HG03571 (cell line): ENCODE measurements around the gene COL1A1.

Experiments
- ATAC-seq: cut with Tn5 transposase; IDR thresholded peaks from one replicate; pipeline ENCODE4 v1.9.1; 2021; ENCODE audit not compliant: unreplicated experiment

COL1A1 gene

DNA sequence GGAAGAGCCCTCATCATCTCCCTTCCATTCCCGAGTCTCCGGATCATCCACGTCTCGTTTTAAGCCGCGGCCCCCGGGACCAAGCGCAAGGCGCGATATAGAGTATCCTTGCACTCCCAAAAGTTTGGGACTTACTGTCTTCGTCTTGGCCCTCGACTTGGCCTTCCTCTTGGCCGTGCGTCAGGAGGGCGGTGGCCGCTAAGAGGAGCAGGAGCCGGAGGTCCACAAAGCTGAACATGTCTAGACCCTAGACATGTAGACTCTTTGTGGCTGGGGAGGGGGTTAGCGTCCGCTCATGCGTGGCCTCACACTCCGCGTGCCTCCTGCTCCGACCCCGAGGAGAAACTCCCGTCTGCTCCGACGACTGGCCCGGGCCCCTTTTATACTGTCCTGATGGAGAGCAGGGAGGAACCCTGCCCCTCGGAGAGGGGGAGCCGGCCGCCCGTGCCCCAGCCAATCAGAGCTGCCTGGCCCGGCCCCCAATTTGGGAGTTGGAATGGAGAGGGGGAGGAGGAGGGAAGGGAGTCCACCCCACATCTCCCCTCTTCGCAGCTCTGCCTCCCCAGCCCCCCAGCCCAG, at the start of gene COL1A1:
TSS of gene COL1A1 (minus strand) at position 356 of the 579 bp plus-strand sequence. CDS start at position 238, 118 bp downstream.
- no peak for ATAC-seq

DNA sequence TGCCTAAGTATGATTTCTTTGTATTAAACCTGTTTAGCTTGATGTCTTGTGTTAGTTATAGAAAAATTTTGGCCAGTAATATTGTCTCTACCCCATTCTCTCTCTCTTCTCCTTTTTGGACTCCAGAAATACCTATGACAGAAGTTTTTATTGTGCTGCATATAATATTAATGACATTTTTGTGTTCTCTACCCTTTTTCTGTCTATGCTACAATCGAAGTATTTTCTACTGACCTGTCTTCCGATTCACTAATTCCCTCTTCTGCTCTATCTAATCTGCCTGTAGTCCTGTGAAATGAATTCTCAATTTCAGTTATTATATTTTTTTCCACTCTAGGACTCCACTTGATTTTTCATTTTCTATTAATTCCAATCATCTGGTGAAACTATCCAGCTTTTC, 46.8 kb upstream of the COL1A1 start:
- ATAC-seq: no peak

DNA sequence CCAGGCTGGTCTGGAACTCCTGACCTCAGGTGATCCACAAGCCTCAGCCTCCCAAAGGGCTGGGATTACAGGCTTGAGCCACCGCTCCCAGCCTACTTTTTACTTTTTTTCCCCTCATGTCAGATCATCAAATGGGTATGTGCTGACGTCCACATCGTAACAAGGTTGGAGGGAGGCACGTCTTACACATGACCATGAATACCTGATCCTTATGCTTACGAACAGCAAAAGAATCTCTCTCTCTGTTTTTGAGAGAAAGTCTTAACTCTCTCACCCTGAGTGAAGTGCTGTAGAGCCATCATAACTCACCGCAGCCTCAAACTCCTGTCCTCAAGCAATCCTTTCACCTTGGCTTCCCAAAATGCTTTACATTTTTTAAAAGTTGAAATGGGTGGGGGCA, 43.3 kb upstream of the COL1A1 start:
- no peak for ATAC-seq

DNA sequence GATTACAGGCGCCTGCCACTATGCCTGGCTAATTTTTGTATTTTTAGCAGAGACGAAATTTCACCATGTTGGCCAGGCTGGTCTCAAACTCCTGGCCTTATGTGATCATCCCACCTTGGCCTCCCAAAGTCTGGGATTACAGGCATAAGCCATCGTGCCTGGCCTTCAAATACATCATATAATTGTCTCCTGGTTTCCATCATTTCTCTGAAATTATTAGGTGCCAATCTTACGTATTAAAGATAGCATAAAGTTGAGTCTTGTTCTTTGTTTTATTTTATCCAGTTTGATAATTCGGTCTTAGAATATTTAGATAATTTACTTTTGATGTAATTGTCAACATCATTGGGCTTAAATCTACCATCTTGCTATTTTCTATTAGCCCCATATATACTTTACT, 40.0 kb upstream of the COL1A1 start:
- ATAC-seq: no peak

DNA sequence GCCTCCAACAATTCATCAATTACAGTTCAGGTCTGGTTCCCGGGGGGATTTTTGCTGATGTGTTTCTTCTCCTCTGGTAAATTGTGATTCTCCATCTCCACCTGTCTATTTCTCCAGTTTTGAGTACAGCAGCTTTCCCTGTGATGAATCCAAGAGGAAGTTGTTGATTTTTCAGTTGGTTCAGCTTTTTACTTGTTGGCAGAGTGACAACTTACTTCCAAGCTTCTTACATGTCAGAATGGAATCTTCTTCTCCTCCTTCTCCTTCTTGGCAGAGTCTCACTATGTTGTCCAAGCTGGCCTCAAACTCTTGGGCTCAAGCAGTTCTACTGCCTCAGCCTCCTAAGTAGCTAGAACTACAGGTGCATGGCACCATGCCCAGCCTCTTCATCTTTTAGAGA, 39.4 kb upstream of the COL1A1 start:
- no peak for ATAC-seq

DNA sequence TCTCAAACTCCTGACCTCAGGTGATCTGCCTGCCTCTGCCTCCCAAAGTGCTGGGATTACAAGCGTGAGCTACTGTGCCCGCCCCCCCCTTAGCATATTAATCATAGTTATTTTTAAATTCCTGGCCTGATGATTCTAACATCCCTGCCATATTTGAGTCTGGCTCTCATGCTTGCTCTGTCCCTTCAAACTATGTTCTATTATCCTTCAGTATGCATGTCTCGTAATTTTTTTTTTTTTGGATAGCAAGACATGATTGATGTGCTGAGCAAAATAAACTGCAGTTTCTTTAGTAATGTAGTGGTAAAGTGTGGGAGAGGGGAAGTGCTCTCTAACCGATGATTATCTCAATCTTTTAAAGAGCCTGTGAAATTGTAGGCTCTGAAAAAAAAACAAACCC, 38.5 kb upstream of the COL1A1 start:
- ATAC-seq: no peak

DNA sequence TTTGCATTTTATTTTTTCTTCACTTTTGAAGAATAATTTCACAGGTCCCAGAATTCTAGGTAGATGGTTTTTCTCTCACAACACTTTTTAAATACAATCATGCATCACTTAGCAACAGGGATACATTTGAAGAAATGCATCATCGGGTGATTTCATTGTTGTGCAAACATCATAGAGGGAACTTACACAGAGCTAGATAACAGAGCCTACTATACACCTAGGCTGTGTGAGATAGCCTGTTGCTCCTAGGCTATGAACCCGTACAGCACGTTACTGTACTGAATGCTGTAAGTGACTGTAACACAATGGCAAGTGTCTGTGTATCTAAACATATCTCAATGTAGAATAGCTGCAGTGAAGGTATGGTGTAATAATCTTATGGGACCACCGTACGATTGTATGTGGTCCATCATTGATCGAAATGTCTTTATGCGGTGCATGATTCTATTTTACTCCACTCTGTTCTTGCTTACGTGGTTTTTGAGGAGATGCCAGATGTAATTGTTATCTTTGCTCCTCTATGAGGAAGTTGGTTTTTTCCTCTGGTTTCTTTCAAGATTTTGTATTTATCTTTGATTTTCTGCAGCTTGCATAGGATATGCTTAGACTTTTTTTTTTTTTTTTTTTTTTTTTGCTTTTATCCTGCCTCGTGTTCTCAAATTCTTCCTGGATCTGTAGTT, 37.3 kb upstream of the COL1A1 start:
- ATAC-seq: no peak

DNA sequence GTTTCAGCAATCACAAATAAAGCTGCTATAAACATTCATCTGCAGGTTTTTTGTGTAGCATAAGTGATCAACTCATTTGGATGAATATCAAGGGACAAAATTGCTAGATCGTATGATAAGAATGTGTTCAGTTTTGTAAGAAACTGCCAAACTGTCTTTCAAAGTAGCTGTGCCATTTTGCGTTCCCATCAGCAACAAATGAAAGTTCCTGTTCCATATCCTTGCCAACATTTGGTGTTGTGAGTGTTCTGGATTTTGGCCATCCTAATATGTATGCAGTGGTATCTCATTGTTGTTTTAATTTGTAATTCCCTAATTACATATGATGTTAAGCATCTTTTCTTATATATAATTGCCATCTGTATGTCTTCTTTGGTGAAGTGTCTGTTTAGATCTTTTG, 36.5 kb upstream of the COL1A1 start:
- ATAC-seq: no peak

DNA sequence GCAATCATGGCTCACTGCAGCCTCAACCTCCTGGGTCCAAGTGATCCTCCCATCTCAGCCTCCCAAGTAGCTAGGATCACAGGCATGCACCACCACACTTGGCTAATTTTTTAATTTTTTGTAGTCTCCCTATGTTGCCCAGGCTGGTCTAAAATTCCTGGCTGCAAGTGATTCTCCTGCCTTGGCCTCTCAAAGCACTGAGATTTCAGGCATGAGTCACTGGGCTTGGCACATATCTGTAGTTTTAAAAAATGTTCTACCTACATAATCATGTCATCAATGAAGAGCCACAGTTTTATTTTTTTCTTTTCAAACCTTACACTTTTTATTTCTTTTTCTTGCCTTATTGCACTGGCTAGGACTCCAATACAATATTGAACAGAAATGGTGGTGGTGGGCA, 33.1 kb upstream of the COL1A1 start:
- no peak for ATAC-seq

DNA sequence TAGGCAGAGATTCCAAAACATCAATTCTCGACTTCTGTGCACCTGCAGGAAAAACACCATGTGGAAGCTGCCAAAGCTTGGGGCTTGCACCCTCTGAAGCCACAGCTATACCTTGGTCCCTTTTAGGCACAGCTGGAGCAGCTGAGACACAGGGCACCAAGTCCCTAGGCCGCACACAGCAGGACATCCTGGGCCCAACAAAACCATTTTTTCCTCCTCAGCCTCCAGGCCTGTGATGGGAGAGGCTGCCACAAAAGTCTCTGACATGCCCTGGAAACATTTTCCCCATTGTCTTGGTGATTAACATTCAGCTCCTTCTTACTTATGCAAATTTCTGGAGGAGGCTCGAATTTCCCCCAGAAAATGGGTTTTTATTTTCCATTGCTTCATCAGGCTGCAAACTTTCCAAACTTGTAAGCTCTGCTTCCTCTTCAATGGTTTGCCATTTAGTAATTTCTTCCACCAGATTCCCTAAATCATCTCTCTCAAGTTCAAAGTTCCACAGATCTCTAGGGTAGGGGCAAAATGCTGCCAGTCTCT, 24.3 kb upstream of the COL1A1 start:
- no peak for ATAC-seq

DNA sequence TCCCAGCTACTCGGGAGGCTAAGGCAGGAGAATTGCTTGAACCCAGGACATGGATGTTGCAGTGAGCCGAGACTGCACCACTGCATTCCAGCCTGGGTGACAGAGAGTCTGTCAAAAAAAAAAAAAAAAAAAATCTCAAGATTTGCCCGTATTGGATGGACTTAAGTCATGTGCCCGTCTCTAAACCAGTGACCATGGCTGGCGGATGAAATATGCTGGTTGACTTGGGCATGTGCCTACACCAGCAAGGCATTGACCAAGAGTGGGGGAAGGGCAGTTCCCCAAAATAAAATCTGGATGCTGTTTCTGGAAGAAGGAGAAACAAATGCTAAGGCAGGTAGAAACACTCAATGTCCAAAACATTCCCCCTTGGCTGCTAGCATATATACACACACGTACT, 21.5 kb upstream of the COL1A1 start:
- no peak for ATAC-seq

DNA sequence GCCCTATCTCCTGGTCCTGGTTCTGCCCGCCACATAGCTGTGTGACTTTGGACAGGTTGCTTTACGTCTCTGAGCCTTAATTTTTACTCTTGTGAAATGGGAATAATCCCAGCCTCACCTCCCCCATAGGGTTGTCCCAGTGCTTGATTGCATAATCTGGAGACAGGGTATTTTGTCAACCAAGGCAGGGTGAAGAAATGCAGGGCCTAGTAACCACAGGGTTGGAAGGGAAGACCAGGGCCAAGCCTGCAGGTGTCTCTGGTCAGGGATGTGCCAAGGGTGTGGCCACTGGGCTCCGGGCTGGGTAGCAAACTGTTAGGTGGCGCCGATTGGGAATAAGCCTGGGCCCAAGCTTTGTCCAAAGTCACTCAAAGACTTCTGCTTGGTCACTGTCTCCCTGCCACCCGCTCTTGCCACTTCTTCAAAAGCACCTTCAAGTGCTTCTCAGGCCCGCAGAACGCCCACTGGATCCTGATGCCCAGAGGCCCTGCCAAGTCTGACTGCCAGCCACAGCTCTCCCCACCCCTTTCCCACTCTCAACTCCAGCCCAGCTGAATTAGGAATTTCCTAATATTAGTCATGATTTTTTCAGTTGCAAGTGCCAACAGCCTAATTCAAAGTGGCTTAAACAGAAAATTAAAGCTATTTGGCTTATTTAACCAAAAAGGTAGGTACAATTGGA, 20.6 kb upstream of the COL1A1 start:
- no peak for ATAC-seq

DNA sequence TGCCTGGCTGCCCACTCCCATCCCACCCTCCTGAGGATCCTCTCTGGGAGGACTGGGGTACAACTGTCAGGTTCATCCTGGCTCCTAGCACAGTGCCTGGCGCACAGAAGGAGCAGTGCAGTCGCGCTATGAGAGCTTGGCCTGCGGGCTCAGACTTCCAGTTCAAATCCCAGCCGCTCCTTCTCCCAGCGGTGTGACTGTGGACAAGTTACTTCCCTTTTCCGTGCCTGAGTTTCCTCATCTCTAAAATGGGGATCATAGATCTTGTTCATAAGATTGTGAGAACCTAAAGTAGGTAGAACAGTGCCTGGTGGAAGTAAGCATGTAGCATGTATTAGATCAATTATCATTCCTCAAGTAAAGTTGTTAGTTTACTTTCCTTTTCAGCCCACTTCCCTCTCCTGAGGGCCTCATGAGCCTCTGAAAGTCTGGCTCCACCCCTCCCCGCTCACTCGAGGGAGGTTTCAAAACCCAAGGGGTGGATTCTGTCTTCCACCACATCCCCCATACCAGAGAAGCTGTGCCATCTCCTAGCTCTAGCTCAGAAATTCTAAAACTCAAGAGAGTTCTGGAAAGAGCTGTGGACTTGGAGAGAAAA, 19.9 kb upstream of the COL1A1 start:
- no peak for ATAC-seq

DNA sequence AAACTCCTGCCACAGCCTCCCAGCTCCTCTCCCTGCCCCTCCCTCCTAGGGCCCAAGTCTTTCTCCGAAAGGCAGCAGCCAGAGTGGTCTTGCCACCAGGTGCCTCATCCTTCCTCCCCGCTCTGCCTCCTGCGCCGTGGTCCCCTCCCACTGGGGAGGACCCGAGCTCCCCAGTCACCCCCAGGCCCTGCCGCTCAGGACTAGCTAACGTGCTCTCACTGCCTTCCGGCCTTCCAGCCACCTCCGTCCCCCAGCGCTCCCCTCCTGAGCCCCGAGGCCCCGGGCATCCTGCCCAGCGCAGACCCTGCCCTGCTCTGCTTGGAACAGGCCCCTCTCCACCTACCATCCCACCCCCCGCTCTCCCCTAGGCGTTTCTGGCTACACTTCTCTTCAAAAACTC, 19.4 kb upstream of the COL1A1 start:
- ATAC-seq: no peak

DNA sequence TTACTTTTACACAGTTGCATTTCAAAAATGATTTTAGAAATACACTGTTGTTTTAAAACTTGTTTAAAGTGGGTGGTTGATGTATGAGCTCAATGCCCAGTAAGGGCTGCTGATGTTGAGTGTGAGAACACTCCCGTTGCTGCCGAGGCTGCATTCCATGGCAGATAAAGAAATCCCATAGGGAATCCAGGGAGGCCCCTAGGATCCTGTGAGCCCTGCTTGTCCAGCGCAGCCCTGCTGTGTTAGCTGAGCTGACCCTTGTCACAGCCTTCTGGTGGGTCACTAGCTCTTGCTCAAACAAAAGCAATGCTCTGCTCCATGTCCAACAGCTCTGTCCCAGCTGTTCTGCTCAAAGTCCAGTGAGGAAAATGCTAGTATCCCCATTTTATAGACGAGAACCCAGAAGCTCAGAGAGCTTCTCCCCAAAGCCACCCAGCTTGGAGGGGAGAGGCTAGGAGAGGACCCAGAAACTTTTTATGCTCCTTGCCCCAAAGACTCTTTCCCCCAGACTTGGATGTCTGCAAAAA, 18.6 kb upstream of the COL1A1 start:
- no peak for ATAC-seq

DNA sequence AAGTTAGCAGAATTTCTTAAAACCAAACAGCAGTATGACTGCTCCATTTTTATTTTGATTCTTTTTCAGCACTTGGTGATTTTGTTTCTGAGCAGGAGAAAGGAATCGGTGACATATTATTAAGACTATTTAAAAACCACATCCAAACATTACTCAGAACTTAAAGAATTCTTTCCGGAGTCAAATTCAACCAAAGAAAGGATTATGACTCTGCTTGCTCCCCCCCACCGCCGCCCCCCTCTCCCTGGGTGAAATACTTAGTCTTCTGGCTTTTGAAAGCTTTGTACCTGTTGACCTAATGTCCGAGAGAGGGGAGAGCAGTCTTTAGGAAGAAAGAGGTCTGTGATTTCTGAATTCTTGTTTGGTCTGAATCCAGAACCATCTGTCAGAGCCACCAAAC, 17.9 kb upstream of the COL1A1 start:
- no peak for ATAC-seq

DNA sequence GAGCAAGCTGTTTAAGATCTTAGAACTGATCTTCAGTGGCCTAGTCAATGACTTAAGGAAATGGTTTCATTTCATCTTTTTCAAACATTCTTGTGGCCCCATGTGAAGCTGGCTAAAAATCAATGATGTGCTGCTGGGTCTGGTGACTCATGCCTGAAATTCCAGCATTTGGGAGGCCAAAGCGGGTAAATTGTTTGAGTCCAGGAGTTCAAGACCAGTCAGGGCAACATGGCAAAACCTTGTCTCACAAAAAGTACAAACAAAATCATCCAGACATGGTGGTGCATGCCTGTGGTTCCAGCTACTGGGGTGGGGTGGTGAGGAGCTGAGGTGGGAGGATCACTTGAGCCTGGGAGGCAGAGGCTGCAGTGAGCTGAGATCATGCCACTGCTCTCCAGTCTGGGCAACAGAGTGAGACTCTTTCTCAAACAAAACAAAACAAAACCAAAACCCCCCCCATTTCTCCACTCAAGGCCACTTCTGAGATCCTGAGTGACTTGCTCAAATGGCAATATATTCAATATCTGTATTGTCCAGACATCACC, 17.4 kb upstream of the COL1A1 start:
- ATAC-seq: no peak

DNA sequence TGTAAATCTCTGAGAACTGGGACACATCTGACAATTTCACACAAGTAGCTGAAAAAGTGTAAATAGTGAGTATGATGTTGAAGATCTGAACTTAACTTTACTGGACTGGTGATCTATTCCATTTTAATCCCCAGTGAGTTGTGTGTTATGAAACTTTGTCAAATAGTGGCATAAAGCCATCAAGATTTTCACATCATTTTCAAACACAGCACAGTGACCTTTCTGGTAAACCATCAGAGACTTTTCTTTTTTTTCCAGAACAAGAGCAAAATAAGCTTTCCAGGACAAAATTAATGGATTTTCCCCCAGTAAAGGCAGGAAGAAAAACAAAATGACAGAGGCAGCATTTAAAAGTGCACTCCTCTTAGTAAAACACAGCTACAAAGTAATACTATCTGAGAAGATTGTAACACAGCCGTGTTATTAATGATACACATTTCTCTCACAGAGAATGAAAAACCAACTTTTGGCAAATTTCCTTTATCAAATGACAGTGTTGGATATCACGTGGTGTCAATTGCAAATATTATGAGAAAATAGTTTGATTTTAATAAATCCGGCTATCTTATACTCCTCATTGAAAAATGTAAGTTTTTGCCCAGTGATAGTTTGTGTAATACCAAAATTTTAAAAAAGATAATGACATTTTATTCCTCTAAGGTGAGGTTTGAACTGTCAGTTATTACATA, 16.8 kb upstream of the COL1A1 start:
- ATAC-seq: no peak

DNA sequence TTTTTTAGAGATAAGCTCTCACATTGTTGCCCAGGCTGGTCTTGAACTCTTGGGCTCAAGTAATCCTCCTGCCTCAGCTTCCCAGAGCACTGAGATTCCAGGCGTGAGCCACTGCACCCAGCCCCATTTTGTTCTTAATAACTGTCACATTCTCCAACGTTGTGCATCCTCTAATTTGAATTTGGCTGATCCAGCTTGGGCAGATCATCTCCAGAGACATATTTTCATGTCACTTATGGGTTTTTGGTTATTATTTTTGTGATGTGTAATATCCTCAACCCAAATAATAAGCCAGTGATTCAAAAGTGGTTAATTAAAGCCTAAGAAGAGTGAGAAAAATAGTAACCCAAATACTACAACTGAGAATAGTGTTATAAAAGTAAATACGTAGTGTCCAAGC, 16.2 kb upstream of the COL1A1 start:
- no peak for ATAC-seq

DNA sequence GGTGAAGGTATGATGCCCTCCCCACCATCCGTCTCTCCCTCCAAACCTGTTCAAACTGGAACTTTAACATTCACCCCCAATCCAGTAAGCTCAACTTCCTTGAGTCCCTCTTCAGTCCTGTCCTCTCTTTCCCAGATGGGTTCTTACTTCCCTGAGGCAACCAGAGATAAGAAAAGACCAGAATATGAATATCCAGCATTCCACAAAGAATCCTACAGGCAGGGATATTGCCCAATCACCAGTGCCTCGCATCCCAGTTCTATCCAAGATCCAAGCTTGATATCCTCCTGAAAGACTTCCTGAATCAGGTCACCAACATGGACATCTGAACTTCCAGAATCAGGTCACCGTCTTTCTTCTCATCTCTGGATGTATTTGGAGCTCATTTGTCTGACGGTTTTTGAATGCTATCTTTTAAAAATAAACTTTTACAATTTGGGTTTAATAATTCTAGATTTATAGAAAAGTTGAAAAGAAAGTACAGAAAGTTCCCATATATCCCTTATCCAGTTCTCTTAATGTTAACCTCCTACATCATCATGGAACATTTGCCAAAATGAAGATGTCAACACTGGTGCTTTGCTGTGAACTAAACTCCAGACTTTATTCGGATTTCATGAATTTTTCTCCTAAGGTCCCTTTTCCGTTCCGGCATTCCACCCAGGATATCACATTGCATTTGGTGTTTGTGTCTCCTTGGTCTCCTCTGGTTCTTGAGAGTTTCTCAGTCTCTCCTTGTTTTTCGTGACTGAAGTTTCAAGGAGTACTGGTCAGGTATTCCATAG, 13.7 kb upstream of the COL1A1 start:
- ATAC-seq: no peak
